GM08714 (cell line): Measurements from ENCODE around the gene CYB5R3.
"Not testable (repeated sequence)": the region's sequence is repeated elsewhere in the genome, so short reads cannot be mapped to it uniquely, and the experiment has no call there.

Experiments used
- H3K4me3 ChIP-seq: fragments of 200-500 bp; sonication (Bioruptor generic); 2 replicates; pipeline ENCODE4 v1.5.1; 2014; ENCODE audit warnings: mild to moderate bottlenecking, low read length, inconsistent platforms
- ZNF274 ChIP-seq: IDR thresholded peaks from 2 replicates; pipeline ENCODE4 v1.6.1; 2012; ENCODE audit warnings: mild to moderate bottlenecking, low read depth, low read length

CYB5R3 gene

DNA sequence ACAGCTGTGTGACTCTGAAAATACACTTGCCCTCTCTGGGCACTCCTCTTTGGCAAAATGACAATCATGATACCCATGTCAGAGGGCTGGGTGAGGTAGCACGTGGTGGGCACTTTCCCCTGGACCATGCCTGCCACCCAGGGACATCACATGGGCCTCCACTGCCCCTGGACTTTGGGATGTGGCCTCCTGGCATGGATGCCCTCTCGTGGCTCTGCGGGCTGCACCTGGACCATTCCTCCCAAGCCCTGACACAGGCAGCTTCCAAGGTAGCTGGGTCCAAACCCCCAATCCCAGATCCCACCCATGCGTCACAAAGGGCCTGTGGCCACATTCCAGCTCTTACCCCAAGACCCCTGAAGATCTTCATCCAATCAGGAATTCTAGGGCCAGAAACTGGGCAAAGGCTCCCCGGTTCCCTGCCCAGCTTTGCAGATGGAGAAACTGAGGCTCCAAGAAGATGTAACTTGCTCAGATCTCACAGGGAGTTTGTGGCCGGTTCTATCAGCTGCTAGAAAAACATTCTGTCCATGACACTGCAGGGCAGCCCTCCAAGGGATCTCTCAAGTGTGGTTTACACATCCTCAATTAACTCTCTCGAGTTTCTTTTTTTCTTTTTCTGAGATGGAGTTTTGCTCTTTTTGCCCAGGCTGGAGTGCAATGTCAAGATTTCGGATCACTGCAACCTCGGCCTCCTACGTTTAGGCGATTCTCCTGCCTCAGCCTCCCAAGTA lies 35.4 kb upstream of the CYB5R3 start:
- TF ChIP-seq ZNF274 = no peak

DNA sequence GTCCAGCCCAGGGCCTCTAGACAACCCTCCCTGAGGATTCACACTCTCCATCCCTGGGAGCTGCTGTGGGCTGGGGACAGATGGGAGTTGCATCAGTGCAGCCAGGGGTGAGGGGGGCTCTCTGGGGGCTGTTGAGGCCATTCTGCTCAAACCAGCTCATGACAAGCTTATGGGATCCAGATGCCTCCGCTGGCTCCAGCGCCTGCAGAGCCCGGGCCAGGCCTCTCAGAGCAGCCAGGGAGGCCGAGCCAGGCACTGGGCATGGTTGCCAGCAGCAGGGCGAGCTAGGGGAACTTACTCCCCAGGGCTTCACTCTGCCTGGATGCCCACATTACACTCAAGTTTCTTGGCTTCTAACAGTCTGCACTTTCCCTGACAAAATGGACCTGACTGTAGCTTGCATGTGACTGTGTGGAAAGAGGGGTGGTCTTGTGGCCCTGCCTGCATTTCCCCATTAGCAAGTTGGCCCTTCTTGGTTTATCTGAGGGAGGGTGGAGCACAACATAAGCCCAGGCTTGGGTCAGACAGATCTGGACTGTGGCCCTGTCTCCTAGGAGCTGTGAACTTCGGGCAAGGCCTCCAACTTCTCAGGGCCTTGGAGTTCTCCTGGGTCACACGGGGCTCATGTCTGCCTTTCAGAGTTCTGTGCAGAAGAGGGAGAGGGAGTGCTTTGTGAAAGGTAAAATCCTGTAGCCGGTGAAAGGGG lies 34.5 kb upstream of the CYB5R3 start:
- H3K4me3 ChIP-seq = no peak overlapping the region
- TF ChIP-seq ZNF274 = no peak

More for the DNA sequence above, 35.4 kb upstream of the CYB5R3 start:
- H3K4me3 ChIP-seq = no peak overlapping the region

DNA sequence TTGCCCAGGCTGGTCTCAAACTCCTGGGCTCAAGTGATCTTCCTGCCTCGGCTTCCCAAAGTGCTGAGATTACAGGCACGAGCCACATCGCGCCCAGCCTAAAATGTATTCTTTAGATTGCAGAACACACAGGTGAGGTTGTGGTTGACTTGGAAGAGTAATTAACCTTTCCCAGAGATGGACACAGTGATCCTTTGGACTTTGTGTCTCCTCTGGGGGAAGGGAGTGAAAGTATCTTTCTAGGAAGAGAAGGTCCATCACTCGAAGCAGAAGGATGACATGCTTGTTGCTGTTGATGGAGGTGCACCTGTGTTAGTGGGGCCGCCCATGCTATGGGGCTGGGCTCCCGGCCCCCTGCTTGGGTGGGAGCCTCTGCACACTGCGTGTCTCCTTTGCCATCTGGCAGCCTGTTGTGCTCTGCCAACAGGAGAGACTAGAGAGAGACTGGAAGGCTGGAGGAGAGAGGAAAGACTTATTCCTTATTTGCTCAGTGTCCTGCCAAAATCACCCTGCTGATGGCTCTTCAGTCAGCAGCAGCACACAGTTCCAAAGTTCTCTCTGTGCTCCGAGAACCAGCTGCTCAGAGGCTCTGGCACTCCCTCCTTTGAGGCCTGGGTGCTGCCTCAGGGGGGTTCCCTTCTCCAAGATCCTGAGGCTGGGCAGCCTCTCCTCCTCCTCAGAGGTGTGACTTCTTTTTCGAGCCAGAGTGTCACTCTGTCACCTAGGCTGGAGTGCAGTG lies 33.1 kb upstream of the CYB5R3 start:
- no peak overlapping the region for H3K4me3 ChIP-seq
- no peak for TF ChIP-seq ZNF274

DNA sequence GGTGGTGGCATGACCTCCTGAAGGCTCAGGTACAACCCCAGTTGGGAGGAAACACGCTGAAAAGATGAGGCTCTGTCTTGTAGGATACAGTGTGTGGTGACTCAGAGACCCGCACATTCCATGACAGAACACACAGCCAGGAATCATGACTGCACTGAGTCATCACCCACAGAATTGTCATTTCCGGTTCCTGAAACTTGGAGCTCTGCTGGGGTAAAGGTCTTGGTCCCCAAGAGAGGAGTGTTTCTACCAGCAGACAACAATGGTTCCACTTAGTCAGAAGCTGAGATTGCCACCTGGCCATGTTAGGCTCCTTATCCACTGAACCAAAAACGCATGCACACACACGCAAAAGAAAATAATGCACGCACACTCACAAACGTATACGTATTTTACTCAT lies 31.5 kb upstream of the CYB5R3 start:
- no peak for TF ChIP-seq ZNF274
- no peak overlapping the region for H3K4me3 ChIP-seq

DNA sequence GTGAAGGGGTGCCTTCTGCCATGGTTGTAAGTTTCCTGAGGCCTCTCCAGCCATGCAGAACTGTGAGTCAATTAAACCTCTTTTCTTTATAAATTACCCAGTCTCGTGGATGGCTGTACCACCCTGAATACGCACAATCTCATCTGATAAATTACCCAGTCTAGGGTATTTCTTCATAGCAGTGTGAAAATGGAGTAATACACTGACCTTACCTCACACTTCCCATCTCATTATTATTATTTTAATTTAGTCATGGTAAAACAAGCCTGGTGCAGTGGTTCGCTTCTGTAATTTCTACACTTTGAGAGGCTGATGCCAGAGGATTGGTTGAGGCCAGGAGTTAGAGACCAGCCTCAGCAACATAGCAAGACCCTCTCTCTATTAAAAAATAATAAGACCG lies 30.5 kb upstream of the CYB5R3 start:
- no peak for TF ChIP-seq ZNF274

DNA sequence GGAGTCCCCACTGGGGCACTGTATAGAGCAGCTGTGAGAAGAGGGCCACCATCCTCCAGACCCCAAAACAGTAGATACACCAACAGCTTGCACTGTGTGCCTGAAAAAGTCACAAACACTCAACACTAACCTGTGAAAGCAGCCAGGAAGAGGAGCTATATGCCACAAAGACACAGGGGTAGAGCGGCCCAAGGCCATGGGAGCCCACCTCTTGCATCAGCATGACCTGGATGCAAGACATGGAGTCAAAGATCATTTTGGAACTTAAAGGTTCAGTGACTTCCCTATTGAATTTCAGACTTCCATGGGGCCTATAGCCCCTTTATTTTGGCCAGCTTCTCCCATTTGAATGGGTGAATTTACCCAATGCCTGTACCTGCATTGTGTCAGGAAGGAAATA lies 29.7 kb upstream of the CYB5R3 start:
- no peak overlapping the region for H3K4me3 ChIP-seq
- no peak for TF ChIP-seq ZNF274

More for the DNA sequence above, 30.5 kb upstream of the CYB5R3 start:
- no peak overlapping the region for H3K4me3 ChIP-seq

DNA sequence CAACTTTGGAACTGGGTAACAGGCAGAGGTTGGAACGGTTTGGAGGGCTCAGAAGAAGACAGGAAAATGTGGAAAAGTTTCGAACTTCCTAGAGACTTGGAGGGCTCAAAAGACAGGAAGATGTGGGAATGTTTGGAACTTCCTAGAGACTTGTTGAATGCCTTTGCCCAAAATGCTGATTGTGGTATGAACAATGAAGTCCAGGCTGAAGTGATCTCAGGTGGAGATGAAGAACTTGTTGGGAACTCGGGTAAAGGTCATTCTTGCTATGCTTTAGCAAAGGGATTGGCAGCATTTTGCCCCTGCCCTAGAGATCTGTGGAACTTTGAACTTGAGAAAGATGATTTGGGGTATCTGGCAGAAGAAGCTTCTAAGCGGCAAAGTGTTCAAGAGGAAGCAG lies 28.7 kb upstream of the CYB5R3 start:
- H3K4me3 ChIP-seq = not testable (repeated sequence)

DNA sequence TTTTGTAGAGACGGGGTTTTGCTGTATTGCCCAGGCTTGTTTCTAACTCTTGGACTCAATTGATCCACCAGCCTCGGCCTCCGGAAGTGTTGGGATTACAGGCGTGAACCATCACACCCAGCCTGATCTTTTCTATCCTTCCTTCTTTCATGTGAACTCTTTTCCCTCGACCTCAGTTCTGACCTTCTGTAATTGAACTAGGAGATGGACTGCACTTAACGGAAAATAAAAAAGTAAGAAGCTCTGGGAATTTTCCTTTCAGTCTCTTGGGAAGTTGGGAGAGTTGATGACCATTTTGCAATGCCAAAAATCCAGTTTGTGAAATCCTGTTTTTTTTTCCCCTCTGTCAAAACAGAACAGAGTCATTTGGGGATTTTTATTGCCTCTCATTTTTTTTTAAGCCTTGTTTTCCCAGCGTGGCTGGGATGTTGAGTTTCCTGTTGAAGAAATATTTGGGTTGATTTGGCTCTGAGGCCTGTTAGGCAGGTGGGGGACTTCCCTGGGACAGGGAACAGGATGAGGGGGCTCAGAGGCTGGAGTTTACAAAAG lies 26.9 kb upstream of the CYB5R3 start:
- no peak for TF ChIP-seq ZNF274
- no peak overlapping the region for H3K4me3 ChIP-seq

DNA sequence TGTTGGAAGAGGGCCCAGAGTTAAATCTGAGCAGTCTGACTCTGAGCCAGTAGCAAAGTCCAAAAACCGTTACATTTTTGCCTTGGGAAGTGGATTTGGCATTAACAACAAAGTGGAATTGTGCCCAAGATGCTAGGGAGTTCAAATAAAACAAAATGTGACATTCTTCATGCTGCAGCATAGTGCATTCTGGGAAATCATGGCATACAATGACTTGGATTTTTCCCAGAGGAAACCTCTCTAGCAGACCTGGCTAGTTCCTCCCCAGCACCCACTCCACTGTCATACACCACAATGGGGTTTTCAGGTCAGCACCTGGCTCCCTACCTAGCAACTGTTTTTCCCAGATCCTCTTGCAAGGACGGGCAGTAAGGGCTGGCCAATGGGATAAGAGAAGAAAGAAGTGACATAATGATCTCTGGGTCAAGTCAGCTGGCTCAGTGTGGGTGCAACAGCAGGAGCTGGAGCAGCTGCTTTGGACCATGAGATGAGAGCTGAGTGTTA lies 24.8 kb upstream of the CYB5R3 start:
- TF ChIP-seq ZNF274 = no peak

DNA sequence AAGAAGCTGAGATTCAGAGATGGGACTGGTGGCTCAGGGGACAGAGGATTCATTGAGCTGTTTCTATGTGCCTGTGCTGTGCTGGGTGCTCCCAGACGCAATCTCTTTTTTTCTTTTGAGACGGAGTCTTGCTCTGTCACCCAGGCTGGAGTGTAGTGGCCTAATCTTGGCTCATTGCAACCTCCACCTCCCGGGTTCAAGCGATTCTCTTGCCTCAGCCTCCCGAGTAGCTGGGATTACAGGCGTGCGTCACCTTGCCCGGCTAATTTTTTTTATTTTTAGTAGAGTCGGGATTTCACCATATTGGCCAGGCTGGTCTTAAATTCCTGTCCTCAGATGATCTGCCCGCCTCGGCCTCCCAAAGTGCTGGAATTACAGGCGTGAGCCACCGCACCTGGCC lies 23.9 kb upstream of the CYB5R3 start:
- H3K4me3 ChIP-seq = not testable (repeated sequence)

More for the DNA sequence above, 24.8 kb upstream of the CYB5R3 start:
- no peak overlapping the region for H3K4me3 ChIP-seq

DNA sequence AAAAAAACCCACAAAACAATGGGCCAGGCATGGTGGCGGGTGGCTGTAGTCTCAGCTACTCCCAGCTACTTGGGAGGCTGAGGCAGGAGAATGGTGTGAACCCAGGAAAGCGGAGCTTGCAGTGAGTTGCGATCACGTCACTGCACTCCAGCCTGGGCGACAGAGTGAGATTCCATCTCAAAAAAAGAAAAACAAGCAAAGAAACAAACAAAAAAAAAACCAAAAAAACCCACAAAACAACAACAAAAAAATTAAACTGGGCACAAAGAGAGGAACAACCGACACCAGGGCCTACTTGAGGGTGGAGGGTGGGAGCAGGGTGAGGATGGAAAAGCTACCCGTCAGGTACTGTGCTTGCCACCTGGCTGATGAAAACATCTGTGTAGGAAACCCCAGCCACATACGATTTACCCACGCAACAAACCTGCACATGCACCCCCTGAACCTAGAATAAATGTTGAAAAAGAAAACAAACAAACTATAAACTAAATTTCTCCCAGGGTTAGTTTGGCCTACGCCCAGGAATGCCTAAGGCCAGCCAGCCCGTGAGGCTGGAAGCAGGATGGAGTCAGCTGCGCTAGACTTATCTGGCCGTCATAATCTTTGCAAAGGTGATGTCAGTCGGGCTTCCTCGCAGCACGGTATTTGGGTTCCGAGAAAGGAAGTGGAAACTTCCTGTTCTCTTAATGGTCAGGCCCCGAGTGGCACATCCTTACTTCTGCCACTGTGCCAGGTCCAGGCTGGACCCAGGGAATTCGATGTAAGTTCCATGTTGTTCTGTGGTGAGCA lies 21.9 kb upstream of the CYB5R3 start:
- no peak for TF ChIP-seq ZNF274
- H3K4me3 ChIP-seq = no peak overlapping the region

DNA sequence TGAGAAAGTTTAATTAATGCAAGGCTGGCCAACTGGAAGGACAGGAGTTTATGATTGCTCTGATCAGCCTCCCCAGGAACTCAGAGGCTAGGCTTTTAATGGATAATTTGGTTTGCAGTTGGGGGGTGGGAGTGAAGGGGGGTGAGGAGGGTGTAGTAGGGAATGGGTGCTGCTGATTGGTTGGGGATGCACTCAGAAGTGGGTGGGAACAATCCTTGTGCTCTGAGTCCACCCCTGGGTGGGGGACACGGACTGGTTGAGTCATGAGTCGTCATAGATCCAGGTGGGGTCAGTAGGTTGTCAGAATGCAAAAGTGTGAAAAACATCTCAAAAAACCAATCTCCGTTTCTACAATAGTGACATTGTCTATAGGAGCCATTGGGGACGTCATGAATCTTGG lies 20.9 kb upstream of the CYB5R3 start:
- H3K4me3 ChIP-seq = no peak overlapping the region
- no peak for TF ChIP-seq ZNF274

DNA sequence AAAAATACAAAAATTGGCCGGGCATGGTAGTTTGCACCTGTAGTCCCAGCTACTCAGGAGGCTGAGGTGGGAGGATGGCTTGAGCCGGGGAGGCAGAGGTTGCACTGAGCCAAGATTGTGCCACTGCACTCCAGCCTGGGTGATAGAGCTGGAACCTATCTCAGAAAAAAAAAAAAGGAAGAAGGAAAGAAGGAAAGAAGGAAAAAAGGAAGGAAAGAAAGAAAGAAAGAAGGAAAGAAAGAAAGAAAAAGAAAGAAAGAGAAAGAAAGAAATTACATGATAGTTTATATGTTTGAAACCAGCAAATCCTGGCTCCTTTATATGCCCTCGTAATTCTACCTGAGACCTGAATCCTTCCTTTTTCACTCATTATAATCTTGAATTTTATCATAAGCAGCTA lies 17.2 kb upstream of the CYB5R3 start:
- H3K4me3 ChIP-seq = not testable (repeated sequence)

DNA sequence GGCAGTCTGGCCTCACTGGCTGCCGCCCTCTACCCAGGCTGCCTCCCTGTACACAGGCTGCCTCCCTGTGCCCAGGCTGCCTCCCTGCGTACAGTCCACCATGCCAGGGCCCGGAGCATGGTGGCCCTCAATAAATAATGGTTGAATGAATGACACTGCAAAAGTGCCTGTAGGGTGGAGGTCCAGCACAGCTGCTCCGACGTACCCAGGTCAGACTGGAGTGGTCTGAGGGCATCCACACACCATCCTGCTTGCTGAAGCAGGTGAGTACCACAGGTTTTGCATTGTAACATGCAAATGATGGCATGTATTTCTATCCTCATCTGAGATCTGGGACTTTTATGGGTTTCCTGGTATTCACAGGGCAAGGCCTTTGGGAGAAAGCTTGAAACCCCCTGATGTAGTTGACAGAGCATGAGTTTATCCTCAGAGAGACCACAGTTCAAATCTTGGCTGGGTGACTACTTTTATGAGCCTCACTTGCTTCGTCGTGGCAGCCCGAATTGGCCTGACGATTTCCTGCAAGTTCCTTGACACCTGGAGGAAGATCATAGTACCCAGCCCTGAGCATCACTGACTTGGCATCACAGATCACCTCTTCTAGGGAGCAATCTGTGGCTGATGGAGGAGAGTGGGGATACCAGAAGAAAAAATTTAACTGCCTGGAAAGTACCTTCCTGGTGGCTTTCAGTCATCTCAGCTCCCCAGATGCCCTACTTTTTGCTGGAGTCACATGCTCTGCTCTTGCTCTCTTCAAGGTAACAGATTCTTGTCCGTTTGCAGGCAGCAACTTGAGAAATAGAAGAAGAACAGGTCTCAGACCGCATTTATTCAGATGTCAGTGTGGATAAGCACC lies 16.0 kb upstream of the CYB5R3 start:
- H3K4me3 ChIP-seq = no peak overlapping the region
- TF ChIP-seq ZNF274 = no peak
